ENCODE measurements around the gene KSR1.

GRCh38 chr17:27535975-27536374 is 79.7 kb downstream of the KSR1 start:
- TF ChIP-seq CTCF (IDR thresholded peaks at IDR 0.05) (no peak), POLR2A (IDR thresholded peaks at IDR 0.05) (no peak)
